Endometrial microvascular endothelial cells (primary cell): ENCODE measurements around the gene SEZ6L. TPM values are rescaled to one million over a fixed set of nuclear protein-coding genes. Genes with fewer than 3 reads are reported as not detected.

Source experiments
- in situ Hi-C: cut with HindIII; loops from 2 replicates; pipeline ENCODE4 v1.10.0; 2017; ENCODE audit warnings: low sequenced_read_pairs, low pct_unique_long_range_greater_than_20kb; ENCODE audit errors: inconsistent ontology term
- total RNA-seq: library from RNA; depleted of rRNA; stranded (reverse); fragments of >200 nt; gene quantifications from one replicate; pipeline ENCODE4 v1.2.3, GENCODE V29; 2015; ENCODE audit errors: inconsistent ontology term

SEZ6L gene
- total RNA-seq, 1 donor from 2014 or later: not detected

DNA sequence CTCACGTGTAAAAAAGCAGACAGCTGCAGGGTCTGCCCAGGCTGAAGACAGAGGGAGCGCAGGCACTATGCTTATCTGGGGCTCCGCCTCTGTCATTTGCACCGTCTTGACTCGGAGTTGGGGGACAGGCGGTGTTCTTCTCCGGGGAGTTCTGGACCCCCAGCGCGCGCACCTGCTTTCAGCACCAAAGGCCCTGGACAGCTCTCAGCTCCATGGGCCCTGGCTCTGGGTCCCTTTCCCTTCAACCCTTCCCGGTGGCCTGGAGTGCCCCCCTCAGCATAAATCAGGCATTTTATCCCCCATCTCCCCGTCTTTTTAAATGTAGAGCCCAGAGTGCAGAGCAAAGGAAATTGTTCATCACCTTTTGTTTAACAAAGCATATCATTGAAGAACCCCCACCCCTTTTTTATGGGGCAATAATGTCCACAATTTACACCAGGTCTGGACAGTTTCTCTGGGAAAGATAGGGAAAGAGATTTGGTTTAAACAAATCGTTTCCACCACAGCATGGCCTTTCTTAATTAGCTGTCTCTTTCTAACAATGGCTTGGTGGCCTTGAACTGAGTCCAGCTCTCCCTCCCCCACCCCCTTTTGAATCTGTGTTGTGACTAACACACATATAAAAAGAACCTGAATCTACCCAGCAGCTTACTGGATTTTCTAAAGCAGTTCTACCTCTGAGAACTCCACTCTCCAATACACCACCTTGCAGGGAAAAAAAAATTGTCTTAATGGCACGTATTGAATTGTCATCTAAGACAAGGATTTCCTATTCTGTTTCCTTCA lies 1.7 kb downstream of the SEZ6L start:
- in situ Hi-C loops: no loop called here

DNA sequence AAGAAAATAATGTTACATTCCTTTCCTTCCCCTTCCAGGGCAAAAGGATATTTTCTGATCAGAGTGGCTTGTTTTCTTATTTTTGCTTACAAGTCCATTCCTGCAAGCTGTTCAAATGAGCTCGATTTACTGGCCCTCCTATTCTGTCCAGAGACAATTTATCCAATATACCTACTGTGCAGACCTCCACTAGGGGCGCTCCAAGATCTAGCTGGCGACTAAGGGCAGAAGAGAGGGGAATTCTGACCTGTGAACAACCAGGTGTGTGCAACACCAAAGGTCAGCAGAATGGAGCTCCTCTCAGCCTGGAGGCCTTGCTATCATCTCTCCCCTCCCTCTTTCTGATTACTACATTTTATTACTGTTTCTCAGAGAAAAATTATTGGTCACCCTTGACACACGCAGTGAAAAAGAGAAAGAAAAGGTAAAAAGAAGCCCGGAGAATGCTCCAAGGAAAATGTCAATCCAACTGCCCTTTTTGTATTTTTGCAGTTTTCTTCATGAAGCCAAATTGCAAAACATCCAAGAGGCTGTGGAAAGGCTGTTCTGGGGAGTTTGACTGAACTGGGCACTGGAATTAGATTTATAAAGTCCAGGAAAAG lies 3.2 kb downstream of the SEZ6L start:
- in situ Hi-C loops: no loop called here

DNA sequence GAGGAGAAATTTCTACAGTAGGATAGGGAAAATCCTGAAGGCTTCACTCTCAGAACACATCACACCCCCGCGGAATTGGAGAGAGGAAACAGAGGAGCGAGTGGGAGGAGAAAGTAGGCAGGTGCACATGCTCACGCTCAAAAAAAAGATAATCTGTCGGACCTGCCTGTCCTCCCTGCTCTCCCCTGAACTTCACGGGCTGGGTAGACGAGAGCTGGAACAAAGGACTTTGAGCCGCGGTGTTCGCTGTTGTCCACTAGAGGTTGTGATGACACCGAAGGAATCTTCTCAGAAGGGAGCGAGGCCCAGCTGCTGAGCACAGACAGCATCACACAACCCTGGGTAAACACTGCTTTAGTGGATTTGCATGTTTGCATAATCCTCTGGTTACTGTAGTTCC lies 5.0 kb downstream of the SEZ6L start:
- in situ Hi-C loops: no loop called here

DNA sequence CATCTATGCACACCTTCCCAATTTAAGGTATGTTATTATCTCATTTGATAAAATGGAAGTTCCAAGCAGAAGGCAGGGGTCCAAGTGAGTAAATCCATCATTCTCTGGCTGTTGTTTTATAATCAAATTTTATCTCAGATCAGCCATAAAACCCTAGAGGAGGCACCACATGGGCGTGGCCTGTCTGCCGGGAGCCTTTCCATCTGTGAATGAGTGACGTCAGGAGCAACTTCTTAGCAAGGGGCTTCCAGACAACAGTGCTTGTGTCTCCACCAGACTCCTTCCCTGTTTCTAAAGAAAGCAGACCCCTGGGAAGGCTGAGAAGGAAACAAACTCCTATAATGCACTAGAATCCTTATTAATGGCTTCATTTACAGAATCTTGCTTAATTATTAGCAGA lies 13.5 kb downstream of the SEZ6L start:
- in situ Hi-C loops: no loop called here

DNA sequence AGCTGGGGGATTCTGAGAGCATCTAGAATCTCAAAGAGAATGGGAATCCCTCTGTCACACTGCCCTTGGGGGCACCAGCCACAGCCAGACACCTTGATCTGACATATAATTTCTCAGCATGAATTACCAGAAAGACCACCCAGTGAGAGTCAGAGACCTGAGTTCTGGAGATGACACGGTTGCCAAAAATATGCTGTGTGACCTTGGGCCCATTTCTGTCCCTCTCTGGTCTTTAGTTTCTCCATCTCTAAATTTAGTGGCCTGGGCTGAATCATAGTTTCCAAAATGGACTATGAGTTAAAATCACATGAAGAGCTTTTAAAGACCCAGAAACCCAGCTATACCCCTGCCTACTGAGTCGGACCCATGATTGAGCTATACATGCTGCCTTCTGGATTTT lies 15.9 kb downstream of the SEZ6L start:
- in situ Hi-C loops: no loop called here

DNA sequence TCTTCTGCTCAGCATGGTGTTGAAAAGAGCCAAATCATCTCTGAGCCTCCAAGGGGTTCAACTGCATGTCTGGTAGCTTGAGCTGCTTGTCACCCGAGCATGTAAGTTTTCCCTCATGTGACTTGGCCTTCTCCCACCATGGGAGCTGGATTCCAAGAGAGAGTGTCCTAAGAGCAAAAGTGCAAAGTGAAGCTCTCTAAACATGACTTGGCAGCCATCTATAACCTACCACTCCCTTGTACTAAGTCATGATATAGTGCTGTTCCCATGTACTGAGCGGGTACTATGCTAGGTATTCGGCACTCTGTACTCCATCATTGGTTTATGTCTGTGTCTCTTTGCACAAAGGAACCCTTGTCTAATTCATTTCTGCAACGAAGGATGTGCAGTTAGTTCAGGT lies 19.1 kb downstream of the SEZ6L start:
- in situ Hi-C loops: no loop called here

DNA sequence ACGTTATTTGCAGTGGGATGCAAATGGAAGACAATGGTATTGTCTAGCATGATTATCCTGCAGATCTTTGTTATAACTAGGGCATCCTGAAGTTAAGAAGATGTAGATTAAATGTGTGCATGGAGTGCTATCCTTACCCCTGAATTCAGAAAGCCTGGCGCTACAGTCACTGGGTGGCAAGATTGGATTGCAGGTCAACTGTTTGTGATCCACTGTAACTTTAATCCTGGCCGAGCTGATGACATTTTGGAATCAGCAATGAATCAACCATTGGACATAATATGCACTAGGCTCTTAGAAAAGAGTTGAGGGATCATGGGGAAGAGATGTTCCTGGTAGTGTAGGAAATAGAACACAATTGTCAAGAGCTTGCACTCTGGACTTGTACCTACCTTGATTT lies 25.1 kb downstream of the SEZ6L start:
- in situ Hi-C loops: no loop called here

DNA sequence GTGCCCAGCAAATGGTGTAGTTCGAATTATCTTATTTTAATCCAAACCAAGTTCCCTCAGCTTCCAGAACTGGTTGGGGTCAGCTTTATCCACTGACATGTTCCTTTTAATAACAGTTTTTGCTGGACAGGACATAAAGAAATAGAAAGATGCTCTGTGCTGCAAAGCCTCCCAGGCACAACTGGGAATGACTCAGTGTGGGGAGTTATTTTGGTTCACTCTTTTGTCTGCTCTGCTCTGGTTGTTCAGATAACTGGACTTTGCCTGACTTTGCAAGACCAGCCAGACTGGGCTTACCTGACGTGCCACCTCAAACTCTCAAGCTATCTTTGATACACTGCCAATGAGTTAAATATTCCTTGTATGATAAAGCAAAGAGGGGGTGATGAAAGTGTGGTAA lies 25.6 kb downstream of the SEZ6L start:
- in situ Hi-C loops: no loop called here

DNA sequence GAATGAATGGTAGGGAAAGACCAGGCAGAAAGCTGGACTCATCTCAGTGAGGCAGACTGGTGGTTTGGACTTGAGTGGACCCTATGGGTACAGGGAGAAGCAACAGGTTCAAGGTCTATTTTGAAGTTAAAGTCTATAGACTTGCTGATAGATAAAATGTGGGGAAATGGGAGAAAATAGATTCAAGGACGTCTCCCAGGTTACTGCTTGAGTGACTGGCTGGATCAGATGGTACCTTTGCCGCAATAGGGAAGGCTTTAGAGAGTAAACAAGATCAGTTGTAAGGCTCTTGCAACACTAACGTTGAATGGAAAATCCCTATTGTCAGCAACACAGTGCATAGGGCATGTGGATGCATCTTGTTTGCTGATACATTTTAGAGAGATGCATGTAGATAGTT lies 27.4 kb downstream of the SEZ6L start:
- in situ Hi-C loops: no loop called here

DNA sequence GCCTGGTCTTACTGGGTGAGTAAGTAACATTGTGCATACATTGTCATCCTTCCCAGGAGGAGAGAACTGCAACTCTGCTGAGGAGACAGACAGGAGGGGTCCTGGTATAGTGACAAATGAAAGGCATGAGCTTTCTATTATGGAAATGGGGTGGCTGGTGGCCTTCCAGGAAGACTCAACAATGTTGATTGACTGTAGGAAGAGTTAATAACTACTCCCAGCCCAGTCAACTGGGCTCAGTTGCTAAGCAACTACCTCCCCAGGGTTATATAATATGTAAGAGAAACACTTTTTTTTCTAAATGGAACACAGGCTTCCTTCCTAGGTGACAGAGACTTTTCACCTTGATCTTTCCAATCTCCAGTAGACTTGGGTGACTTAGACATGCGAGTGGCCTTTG lies 28.2 kb downstream of the SEZ6L start:
- in situ Hi-C loops: no loop called here

DNA sequence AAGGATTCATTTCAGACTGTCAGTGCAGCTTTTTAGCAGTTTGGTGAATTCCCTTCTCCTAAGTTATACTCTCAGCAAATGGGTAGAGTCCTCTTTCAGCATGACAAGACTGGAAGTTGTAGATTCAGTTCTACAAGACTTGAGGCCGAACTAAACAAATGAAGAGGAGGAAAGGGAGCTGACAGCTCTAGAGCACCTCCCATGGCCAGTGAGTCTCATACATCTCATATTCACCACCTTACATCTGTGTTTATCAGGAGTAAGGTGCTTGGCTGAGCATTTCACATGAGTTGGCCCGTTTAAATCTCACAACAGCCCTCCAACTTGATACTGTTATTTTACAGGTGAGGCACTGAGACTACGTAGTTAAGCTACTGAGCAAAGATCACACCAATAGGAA lies 30.4 kb downstream of the SEZ6L start:
- in situ Hi-C loops: no loop called here

DNA sequence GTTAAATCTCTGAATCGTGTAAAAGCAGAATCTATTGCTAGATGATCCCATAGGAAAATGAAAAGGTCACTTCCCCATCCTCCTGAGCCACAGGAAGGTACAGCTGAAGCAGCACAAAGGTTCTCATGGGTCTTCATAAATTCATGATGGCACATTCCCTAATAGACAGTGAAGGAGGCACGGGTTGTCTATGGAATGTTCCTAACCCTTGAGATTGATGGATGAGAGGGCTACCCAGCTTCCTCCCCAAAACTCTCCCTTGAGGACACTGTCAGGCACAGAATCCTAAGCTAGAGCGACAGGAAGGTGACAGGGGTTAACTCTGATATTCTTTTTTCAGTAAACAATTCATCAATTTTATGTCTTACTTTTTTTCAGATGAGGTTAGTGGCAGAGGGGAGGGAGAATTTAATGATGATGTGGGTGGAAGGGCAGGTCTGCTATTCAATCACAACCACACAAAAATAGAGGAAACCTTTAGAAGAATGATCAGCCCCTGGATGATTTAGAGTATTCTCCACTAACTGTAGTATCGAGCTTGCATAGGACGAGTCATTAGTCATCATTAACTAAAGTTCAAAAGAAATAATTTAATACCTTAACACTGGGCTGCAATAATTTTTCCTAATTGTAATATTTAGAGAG lies 33.1 kb downstream of the SEZ6L start:
- in situ Hi-C loops: no loop called here

DNA sequence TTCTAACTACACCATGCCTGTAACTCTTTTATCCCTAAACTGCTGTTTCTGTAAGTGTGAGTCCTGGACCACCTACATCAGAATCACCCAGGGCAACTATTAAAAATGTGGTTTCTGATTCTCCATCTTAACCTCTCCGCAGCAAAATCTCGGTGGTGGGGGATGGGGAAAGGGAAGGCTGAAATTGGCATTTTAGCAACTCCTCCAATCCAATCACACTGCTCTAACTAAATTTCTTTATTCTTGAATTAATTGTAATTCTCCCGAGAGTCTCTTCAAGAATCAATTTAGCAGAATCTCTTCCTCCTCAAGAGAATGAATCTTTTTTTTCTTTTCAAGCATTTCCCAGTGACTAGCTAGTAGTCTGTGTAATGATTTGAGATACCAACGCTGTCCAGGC lies 36.2 kb downstream of the SEZ6L start:
- in situ Hi-C loops: no loop called here

DNA sequence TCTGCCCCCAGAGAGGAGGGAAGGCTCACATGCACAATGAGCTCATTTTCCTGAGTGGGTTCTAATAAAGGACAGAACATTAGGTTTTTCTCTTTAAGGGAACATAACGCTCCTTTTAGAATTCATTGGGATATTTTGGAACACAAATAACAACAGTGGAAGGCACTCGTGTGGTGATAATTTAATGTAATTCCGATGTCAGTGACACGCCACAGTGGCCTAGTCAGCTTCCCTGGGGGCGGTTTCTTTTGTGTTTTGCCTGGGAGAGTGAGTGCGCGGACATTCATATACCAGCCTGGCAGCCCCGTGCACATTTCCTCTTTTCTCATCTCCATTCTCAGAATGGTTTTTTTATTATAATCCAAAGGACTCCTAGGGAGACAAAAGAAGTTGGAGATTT lies 41.1 kb downstream of the SEZ6L start:
- in situ Hi-C loops: no loop called here

DNA sequence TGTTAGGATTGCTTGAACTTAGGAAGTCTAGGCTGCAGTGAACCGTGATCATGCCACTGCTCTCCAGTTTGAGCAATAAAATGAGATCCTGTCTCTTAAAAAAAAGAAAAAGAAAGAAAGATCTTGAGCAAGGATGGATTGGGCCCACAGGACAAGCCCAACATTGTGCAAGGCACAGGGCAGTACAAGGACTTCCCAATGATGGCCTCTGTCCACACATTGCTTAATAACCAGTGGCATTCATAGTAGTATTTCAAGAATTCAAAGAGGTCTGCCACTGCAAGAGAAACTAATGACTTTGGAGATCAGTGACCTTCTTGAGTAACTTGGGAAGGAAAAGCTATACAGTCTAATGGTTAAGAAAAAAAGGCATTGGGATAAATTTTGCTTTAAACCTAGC lies 44.6 kb downstream of the SEZ6L start:
- in situ Hi-C loops: no loop called here

DNA sequence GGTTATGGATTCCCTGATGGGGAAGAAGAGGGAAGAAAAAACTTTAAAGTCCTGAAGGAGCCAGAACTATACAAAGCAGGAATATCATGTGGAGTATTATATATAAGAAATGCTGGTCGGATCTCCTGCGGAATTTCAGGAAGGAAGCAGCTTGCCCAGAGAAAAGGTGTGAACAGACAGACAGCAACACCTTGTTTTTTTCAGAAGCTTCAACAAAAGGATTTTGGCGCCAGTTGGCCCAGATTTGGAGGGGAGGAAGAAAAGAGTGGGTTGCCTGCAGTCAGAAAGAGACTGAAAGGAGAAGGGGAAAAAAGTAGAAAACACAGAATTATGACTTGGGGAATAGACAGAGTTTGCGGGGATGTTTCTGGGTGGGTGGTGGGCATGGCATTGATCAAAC lies 45.2 kb downstream of the SEZ6L start:
- in situ Hi-C loops: no loop called here

DNA sequence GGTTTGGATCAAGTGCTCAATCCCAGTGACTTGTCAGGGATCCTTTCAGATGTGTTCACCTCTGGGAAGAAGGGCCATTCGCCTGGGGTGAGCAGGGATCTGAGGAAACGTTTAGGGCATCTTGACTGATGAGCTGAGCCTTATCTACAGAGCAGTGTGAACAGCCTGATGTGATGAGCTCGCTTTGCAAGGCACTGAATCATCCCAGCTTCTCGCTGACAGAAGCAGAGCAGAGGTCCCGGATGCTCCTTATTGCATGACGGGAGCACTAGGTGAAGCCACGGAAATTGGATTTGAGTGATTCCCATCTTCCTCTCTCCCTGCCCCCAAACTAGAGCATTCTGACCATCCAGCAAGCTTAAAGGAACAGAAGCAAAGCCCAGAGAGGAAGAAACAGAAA lies 46.5 kb downstream of the SEZ6L start:
- in situ Hi-C loops: no loop called here

DNA sequence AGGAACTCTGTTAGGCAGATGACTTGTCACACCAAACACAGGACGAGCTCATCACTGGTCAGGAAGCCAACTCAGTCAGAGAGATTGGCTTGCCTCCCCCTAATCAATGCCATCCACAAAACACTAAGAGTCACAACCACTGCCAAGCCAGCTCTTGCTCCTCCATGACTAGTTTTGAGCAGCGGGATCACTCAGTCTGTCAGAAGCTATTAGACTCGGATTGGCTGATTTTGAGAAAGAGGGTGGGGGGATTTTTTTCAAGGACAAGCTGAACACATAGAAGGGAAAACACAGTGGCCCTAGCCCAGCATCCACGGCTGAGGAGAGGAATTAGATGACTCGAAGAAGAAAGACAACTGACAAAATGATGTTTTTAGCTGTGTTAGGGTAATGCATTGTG lies 55.9 kb downstream of the SEZ6L start:
- in situ Hi-C loops: no loop called here

DNA sequence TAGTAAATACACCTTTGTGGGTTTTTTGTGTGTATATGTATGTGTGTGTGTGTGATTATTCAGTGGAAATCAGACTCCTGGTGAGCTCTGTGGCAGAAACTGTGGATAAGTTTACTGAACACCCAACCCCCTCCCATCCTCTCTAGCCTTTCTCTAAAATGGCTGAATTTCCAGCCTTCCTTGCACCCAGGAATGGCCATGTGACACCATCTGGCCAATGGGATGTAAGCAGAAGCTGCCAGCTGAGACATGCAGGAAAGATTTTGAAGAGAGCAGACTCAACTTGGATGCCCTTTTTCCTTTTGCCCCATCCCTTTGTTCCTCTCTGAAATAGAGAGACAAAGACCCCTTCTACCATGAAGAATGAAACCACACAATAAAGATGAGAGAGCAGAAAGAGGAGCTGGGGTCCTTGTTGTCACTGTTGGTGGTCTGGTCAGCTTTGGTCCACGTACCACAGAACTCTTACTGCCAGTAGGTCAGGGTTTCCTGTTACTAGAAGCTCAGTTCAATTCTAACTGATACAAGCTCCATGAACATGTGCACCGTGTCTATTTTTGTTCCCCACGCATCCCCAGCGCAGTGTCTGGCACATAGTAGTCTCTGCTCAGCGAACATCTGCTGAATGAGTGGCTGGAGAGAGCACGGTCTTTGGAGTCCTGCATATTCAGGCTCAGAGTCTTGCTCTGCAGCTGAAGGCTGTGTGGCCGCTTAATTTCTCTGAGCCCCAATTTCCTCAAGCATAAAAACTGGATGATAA lies 57.5 kb downstream of the SEZ6L start:
- in situ Hi-C loops: no loop called here

DNA sequence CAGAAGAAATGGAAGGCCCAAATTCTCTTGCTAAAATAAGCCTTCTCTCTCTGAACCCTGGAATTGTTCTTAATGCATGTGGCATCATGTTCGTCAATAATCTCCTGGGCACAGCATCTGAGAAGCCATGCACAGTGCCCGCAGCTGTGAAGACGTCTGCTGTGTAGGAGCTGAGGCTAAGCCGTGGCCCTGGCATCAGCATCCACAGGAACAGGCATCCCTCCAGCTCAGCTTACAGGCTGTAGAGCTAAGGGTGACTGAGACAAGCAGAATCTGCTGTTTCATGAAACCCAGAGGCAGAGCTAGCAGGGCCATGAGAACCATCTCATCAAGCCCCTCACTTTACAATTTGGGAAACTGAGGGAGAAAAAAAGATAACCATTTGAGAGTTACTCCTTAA lies 60.6 kb downstream of the SEZ6L start:
- in situ Hi-C loops: no loop called here
